Measurements from ENCODE around the gene TPRKB. TPM values are rescaled to one million over a fixed set of nuclear protein-coding genes. Genes with fewer than 3 reads are reported as not detected.

Gene TPRKB
- total RNA-seq, 6 experiments from 2014 or later = 17.6 to 26.3 (median 22.8) TPM

DNA sequence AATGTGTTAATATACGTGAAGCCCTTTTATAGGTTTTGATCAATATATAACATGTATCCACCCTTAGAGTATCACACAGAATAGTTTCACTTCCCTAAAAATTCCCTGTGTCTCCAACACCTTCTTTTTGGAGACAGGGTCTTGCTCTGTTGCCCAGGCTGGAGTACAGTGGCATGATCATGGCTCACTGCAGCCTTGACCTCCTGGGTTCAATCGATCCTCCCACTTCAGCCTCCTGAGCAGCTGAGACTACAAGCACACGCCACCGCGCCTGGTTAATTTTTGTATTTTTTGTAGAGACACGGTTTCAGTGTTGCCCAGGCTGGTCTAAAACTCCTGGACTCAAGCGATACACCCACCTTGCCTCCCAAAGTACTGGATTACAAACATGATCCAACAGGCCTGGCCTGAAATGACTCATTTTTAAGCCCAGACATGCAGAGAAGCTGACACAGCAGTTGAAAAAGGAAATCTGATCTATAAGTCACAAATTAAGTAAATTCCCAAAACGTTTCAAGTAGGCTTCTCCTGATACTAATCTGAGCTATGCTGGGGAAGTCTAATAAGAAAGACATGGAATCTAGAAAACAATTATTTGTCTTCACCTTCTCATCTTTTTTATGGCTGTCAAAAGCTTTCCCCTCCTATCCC, 39.8 kb upstream of the TPRKB start:
- Mint-ChIP-seq H3K4me1 (ENCODE audit: low read depth) (peaks cover 28% of the 10 kb centered on the region), H3K4me3 (peak overlapping the region; percentile 66; the same call in 1 of the 2 replicates), H3K36me3 (ENCODE audit: low read depth) (peaks cover 47% of the 10 kb centered on the region), H3K27me3 (ENCODE audit: insufficient read depth) (peaks cover under 1% of the 10 kb centered on the region; the same call in 1 of the 2 replicates), H3K9me3 (no peaks in the 10 kb centered on the region), H3K27ac (peak overlapping the region; percentile 79)
- peak; percentile 30 for DNase-seq
- TF ChIP-seq, protein P1, sequence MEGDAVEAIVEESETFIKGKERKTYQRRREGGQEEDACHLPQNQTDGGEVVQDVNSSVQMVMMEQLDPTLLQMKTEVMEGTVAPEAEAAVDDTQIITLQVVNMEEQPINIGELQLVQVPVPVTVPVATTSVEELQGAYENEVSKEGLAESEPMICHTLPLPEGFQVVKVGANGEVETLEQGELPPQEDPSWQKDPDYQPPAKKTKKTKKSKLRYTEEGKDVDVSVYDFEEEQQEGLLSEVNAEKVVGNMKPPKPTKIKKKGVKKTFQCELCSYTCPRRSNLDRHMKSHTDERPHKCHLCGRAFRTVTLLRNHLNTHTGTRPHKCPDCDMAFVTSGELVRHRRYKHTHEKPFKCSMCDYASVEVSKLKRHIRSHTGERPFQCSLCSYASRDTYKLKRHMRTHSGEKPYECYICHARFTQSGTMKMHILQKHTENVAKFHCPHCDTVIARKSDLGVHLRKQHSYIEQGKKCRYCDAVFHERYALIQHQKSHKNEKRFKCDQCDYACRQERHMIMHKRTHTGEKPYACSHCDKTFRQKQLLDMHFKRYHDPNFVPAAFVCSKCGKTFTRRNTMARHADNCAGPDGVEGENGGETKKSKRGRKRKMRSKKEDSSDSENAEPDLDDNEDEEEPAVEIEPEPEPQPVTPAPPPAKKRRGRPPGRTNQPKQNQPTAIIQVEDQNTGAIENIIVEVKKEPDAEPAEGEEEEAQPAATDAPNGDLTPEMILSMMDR (IDR thresholded peaks at IDR 0.05) = no peak

GRCh38 chr2:73776381-73776780, 39.2 kb upstream of the TPRKB start:
- H3K36me3 Mint-ChIP-seq (ENCODE audit: low read depth) = peaks cover 49% of the 10 kb centered on the region
- H3K27ac Mint-ChIP-seq = no peak overlapping the region
- H3K27me3 Mint-ChIP-seq (ENCODE audit: insufficient read depth) = peaks cover 3% of the 10 kb centered on the region; the same call in 1 of the 2 replicates
- no peak overlapping the region for H3K4me3 Mint-ChIP-seq
- peaks cover 28% of the 10 kb centered on the region for H3K4me1 Mint-ChIP-seq (ENCODE audit: low read depth)
- DNase-seq = no peak
- TF ChIP-seq, protein P1 (IDR thresholded peaks at IDR 0.05) = no peak
- no peaks in the 10 kb centered on the region for H3K9me3 Mint-ChIP-seq

DNA sequence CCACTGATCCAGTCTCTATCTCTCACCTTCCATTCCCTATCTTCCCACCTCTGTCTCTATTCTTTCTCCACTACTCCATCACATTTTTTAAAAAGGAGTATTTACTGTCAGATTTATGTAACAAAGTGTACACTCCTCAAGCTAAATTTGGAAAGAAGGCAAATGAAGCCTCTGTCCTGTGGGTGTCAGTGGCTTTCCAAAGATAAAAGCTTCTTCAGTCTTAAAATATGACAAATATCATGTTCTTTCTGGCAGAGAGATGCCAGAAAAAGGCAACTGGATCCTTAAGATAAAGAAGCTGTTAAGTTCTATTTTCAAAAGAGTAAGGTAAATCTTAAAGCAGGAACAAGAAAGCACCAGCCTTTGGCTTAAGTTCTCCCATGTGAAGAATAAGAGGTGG, 35.7 kb upstream of the TPRKB start:
- Mint-ChIP-seq H3K9me3 (no peaks in the 10 kb centered on the region), H3K4me1 (ENCODE audit: low read depth) (peaks cover 15% of the 10 kb centered on the region), H3K27ac (no peak overlapping the region), H3K36me3 (ENCODE audit: low read depth) (peaks cover 53% of the 10 kb centered on the region), H3K27me3 (ENCODE audit: insufficient read depth) (peaks cover 3% of the 10 kb centered on the region), H3K4me3 (no peak overlapping the region)
- TF ChIP-seq, protein P1 (IDR thresholded peaks at IDR 0.05) = no peak
- DNase-seq = no peak

- Mint-ChIP-seq H3K27ac (no peak overlapping the region; the same call in 1 of the 2 replicates), H3K36me3 (ENCODE audit: low read depth) (peaks cover 48% of the 10 kb centered on the region), H3K4me3 (no peak overlapping the region), H3K4me1 (ENCODE audit: low read depth) (no peaks in the 10 kb centered on the region), H3K9me3 (no peaks in the 10 kb centered on the region), H3K27me3 (ENCODE audit: insufficient read depth) (peaks cover 3% of the 10 kb centered on the region)
- no peak for DNase-seq
- TF ChIP-seq, protein P1 (IDR thresholded peaks at IDR 0.05) = no peak
These were observed 33.6 kb upstream of the TPRKB start for GRCh38 chr2:73770725-73771124.

DNA sequence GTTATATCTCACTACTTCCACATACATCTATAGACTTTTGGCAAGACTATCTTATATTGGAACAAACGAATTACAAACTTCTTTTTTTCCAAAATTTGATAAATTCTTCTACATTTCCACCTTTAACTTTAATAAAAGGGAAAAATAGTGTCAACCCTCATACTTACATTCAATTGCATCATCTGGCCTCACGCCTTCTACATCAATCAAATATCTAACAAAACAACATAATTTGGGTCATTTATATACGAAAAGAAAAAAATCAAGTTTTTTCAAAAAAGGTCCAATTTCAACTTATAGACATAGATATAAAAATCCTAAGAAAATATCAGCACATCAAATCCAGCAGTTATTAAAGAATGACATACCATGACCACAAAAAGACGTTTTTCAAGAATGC, 29.8 kb upstream of the TPRKB start:
- peaks cover 41% of the 10 kb centered on the region for H3K36me3 Mint-ChIP-seq (ENCODE audit: low read depth)
- no peak for DNase-seq
- no peaks in the 10 kb centered on the region for H3K9me3 Mint-ChIP-seq
- no peak overlapping the region for H3K27ac Mint-ChIP-seq
- no peak overlapping the region for H3K4me3 Mint-ChIP-seq
- H3K4me1 Mint-ChIP-seq (ENCODE audit: low read depth) = peaks cover 6% of the 10 kb centered on the region
- peaks cover 2% of the 10 kb centered on the region for H3K27me3 Mint-ChIP-seq (ENCODE audit: insufficient read depth)
- TF ChIP-seq, protein P1 (IDR thresholded peaks at IDR 0.05) = no peak

All from HFFc6 (cell line).